ENCODE measurements around the gene UCP2.

UCP2 gene

DNA sequence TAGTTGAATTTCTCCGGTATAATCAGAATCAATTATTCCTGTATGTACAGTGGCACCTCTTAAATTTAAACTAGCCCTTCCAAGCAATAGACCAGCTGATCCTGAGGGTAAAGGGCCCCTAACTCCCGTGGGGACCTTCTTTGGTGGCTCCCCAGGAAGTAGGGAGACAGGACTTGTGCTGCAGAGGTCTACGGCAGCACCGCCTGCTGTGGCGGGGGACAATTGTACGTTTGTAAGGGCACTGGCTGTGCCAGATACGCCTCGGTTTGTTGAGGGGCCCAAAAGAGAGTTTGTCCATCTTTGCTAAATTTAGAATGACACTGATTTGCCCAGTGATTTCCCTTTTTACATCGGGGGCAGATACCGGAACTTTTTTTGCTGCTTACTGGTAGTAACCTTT, 37.7 kb downstream of the UCP2 start:
- TF ChIP-seq EP300 (IDR thresholded peaks at IDR 0.05; ENCODE audit: borderline replicate concordance): no peak
- no peak for TF ChIP-seq TCF12 (IDR thresholded peaks at IDR 0.05; ENCODE audit: low read depth)
- no peak for TF ChIP-seq TEAD4 (IDR thresholded peaks at IDR 0.05)
- TF ChIP-seq ZBTB7A (IDR thresholded peaks at IDR 0.05; ENCODE audit: low read depth): no peak
- no peak for TF ChIP-seq EGR1 (IDR thresholded peaks at IDR 0.05)
- TF ChIP-seq, protein P1, sequence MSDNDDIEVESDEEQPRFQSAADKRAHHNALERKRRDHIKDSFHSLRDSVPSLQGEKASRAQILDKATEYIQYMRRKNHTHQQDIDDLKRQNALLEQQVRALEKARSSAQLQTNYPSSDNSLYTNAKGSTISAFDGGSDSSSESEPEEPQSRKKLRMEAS (IDR thresholded peaks at IDR 0.05): no peak
- no peak for TF ChIP-seq CEBPB (IDR thresholded peaks at IDR 0.05)
- no peak for TF ChIP-seq YY1 (IDR thresholded peaks at IDR 0.05; ENCODE audit: low read depth)
- TF ChIP-seq, protein P2, sequence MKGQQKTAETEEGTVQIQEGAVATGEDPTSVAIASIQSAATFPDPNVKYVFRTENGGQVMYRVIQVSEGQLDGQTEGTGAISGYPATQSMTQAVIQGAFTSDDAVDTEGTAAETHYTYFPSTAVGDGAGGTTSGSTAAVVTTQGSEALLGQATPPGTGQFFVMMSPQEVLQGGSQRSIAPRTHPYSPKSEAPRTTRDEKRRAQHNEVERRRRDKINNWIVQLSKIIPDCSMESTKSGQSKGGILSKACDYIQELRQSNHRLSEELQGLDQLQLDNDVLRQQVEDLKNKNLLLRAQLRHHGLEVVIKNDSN (IDR thresholded peaks at IDR 0.05): no peak

DNA sequence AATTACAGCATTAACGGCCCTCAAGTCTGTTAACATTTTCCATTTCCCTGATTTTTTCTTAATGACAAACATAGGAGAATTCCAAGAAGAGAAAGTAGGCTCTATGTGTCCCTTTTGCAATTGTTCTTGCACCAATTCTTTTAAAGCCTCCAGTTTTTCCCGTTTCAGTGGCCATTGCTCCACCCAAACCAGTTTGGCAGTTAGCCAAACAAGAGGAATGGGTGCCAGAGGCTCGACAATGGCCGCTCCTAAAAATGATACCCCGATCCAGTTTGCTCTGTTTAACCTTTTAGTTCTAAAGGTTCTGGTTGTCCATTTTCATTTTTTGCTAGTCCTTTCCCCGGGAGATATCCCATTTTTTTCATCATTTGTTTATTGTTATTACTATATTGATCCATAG, 38.6 kb downstream of the UCP2 start:
- TF ChIP-seq YY1 (IDR thresholded peaks at IDR 0.05; ENCODE audit: low read depth) (no peak), NFIC (IDR thresholded peaks at IDR 0.05) (peak; percentile 61)

DNA sequence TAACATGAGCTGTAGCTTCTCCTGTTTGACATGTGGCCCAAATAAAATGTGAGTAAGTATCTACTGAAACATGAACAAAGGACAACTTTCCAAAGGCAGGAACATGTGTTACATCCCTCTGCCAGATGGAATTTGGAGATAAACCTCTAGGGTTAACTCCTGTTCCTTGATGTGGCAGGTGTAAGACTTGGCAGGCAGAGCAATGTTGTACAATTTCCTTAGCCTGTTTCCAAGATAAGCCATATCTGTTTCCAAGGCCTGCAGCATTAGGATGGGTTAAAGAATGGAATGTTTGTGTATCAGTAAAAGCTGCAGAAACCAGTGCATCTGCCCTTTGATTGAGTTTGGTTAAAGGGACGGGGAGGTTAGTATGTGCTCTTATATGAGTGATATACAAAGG, 40.6 kb downstream of the UCP2 start:
- TF ChIP-seq EP300 (IDR thresholded peaks at IDR 0.05; ENCODE audit: borderline replicate concordance): no peak
- TF ChIP-seq FOXM1 (IDR thresholded peaks at IDR 0.05; ENCODE audit: borderline replicate concordance, low read depth): no peak
- no peak for TF ChIP-seq TCF12 (IDR thresholded peaks at IDR 0.05; ENCODE audit: low read depth)
- TF ChIP-seq, protein P3, sequence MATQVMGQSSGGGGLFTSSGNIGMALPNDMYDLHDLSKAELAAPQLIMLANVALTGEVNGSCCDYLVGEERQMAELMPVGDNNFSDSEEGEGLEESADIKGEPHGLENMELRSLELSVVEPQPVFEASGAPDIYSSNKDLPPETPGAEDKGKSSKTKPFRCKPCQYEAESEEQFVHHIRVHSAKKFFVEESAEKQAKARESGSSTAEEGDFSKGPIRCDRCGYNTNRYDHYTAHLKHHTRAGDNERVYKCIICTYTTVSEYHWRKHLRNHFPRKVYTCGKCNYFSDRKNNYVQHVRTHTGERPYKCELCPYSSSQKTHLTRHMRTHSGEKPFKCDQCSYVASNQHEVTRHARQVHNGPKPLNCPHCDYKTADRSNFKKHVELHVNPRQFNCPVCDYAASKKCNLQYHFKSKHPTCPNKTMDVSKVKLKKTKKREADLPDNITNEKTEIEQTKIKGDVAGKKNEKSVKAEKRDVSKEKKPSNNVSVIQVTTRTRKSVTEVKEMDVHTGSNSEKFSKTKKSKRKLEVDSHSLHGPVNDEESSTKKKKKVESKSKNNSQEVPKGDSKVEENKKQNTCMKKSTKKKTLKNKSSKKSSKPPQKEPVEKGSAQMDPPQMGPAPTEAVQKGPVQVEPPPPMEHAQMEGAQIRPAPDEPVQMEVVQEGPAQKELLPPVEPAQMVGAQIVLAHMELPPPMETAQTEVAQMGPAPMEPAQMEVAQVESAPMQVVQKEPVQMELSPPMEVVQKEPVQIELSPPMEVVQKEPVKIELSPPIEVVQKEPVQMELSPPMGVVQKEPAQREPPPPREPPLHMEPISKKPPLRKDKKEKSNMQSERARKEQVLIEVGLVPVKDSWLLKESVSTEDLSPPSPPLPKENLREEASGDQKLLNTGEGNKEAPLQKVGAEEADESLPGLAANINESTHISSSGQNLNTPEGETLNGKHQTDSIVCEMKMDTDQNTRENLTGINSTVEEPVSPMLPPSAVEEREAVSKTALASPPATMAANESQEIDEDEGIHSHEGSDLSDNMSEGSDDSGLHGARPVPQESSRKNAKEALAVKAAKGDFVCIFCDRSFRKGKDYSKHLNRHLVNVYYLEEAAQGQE (IDR thresholded peaks at IDR 0.05; ENCODE audit: low read depth): no peak
- TF ChIP-seq CEBPB (IDR thresholded peaks at IDR 0.05): no peak
- TF ChIP-seq, protein P2 (IDR thresholded peaks at IDR 0.05): no peak
- TF ChIP-seq TEAD4 (IDR thresholded peaks at IDR 0.05): no peak
- TF ChIP-seq YY1 (IDR thresholded peaks at IDR 0.05; ENCODE audit: low read depth): no peak
- TF ChIP-seq, protein P1 (IDR thresholded peaks at IDR 0.05): no peak

DNA sequence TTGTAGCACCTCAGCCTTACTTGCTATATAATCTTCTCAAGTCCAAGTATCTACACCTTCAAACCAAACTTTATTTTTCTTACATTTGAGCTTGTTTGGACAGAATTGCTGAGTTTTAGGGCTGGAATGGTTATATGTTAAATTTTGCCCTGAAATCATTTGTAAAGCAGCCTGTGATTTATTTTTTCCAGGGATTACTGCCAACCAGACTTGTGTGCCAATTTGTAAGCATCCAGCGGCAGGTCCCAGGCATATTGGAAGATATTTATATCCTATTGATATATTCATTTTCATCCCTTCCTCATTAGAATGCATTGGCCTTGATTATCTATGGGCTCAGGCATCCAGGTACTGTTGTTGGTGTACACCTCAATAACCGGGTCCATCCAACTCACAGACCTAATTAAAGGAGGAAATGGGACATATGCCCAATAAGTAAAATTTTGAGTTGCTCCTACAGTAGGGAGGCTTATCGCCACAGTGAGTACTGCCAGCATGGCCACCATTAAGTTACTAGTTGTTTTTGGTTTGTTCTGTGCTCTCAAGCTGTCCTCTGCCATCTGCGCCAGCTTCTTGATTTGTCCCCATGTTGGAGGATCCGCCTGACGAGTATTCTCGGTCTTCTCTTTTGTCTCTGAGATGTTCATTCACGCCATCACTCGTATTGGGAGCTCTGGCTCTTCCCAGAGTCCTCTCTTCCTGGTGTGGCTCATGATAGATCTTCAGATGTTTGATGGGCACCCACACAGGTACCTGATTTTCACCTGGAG, 41.7 kb downstream of the UCP2 start:
- TF ChIP-seq TEAD4 (IDR thresholded peaks at IDR 0.05): no peak
- TF ChIP-seq, protein P3 (IDR thresholded peaks at IDR 0.05; ENCODE audit: low read depth): no peak
- no peak for TF ChIP-seq RAD21 (IDR thresholded peaks at IDR 0.05; ENCODE audit: low read depth)
- TF ChIP-seq TAF1 (IDR thresholded peaks at IDR 0.05; ENCODE audit: low read depth): no peak
- no peak for TF ChIP-seq TCF12 (IDR thresholded peaks at IDR 0.05; ENCODE audit: low read depth)
- TF ChIP-seq, protein P1 (IDR thresholded peaks at IDR 0.05): no peak
- no peak for TF ChIP-seq YY1 (IDR thresholded peaks at IDR 0.05; ENCODE audit: low read depth)
- TF ChIP-seq EGR1 (IDR thresholded peaks at IDR 0.05): no peak
- TF ChIP-seq CEBPB (IDR thresholded peaks at IDR 0.05): no peak
- no peak for TF ChIP-seq EP300 (IDR thresholded peaks at IDR 0.05; ENCODE audit: borderline replicate concordance)

DNA sequence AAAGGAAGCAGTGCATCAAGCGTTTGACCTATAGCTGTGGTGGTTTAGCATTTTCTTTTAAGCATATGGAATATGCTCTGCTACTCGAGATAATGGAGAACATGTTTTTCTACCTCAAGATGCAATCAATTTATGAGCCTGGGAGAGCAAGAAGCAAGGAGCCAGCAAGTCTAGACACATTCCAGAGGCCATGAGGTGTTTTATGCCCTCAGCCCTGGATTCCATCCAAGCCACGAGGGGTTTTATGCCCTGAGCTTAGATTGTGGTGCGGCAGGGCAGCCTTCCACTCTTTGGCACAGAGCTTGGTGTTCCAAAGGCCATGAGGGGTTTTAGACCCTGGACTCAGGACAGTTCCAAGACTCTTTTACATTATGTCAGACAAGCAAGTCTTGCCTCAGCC, 43.5 kb downstream of the UCP2 start:
- TF ChIP-seq TEAD4 (IDR thresholded peaks at IDR 0.05) (no peak), EP300 (IDR thresholded peaks at IDR 0.05; ENCODE audit: borderline replicate concordance) (no peak), NFIC (IDR thresholded peaks at IDR 0.05) (0 out of 2 replicates have a peak, but pooled peaks have one; percentile 12)
- TF ChIP-seq, protein P2 (IDR thresholded peaks at IDR 0.05): no peak

DNA sequence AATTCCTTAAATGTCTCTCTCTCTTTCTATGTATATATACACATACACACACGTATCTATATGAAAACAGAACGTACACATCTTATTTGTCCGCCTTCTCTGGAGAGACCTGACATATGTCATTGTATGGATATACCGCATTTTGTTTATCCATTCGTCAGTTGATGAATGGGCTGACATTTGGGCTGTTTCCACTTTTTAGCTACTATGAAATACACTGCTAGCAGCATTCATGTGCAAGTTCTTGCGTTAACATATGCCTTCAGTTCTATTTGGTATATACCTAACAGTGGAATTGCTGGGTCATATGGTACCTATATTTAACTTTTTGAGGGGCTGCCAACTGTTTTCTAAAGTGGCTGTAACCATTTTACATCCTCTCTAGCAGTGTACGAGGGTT, 49.9 kb downstream of the UCP2 start:
- TF ChIP-seq FOXM1 (IDR thresholded peaks at IDR 0.05; ENCODE audit: borderline replicate concordance, low read depth) (no peak), EP300 (IDR thresholded peaks at IDR 0.05; ENCODE audit: borderline replicate concordance) (no peak)
- TF ChIP-seq, protein P2 (IDR thresholded peaks at IDR 0.05): no peak

Data from Ishikawa (cell line).